ENCODE measurements around the gene TPMT. TPM values are rescaled to one million over a fixed set of nuclear protein-coding genes. Genes with fewer than 3 reads are reported as not detected.

Gene TPMT
- total RNA-seq, 1 experiment from 2014 or later: 7.1 TPM

Other genes with a start within 250 kb of the TPMT start
- 20.4 and 24.4 TPM in 2 replicates for gene KIF13A, start 167.4 kb downstream of the TPMT start, total RNA-seq (2014; rRNA removed; shearing (Covaris generic))
- gene NHLRC1, start 32.4 kb downstream of the TPMT start, total RNA-seq (2014; rRNA removed; shearing (Covaris generic)): 1.6 and 4.0 TPM in 2 replicates
- 12.0 and 19.7 TPM in 2 replicates for gene KDM1B, start 345 bp upstream of the TPMT start, total RNA-seq (2014; rRNA removed; shearing (Covaris generic))
- 139 and 141 TPM in 2 replicates for gene DEK, start 109.5 kb upstream of the TPMT start, total RNA-seq (2014; rRNA removed; shearing (Covaris generic))
- gene RNF144B, start 232.3 kb upstream of the TPMT start, total RNA-seq (2014; rRNA removed; shearing (Covaris generic)): 3.9 and 4.5 TPM in 2 replicates

Measured in HT-29 (cell line).